WTC11 (cell line): ENCODE measurements around the gene POLR3F.

ENCODE experiments used
- ATF3 ChIP-seq: sonication (generic); formaldehyde crosslinking; conservative IDR thresholded peaks from 2 replicates; pipeline ENCODE4 v1.8.1; 2022; ENCODE audit warnings: mild to moderate bottlenecking, missing genetic modification reagents
- CTCF ChIP-seq: fragments of 200-600 bp; IDR thresholded peaks from 2 replicates; pipeline ENCODE4 v1.8.0; 2022; ENCODE audit warnings: antibody characterized with exemption
- ELF4 ChIP-seq: sonication (generic); formaldehyde crosslinking; IDR thresholded peaks from 2 replicates; pipeline ENCODE4 v1.8.1; 2022; ENCODE audit warnings: low read depth, mild to moderate bottlenecking, moderate library complexity, missing genetic modification reagents
- PREB ChIP-seq: sonication (generic); formaldehyde crosslinking; IDR thresholded peaks from 2 replicates; pipeline ENCODE4 v1.8.1; 2022; ENCODE audit warnings: mild to moderate bottlenecking, missing genetic modification reagents, moderate library complexity, borderline replicate concordance
- TCF7 ChIP-seq: sonication (generic); formaldehyde crosslinking; IDR thresholded peaks from 2 replicates; pipeline ENCODE4 v1.8.0; 2022; ENCODE audit warnings: mild to moderate bottlenecking, low read depth, missing genetic modification reagents, moderate library complexity
- TEAD4 ChIP-seq: sonication (generic); formaldehyde crosslinking; IDR thresholded peaks from 2 replicates; pipeline ENCODE4 v1.8.0; 2022; ENCODE audit warnings: mild to moderate bottlenecking, missing genetic modification reagents
- ZNF232 ChIP-seq: sonication (generic); formaldehyde crosslinking; IDR thresholded peaks from 2 replicates; pipeline ENCODE4 v1.8.0; 2022; ENCODE audit warnings: mild to moderate bottlenecking, missing genetic modification reagents

- TF ChIP-seq TCF7 (CRISPR knock-in tag) (no peak), TEAD4 (CRISPR knock-in tag) (no peak), ZNF232 (CRISPR knock-in tag) (no peak), PREB (no peak), ATF3 (no peak), CTCF (no peak), ELF4 (CRISPR knock-in tag) (no peak)
Observed at GRCh38 chr20:18466894-18467730, at the start of gene POLR3F, which contains the start of gene DZANK1.
